ENCODE data around the gene PARVB.
"Not testable (repeated sequence)": the region's sequence is repeated elsewhere in the genome, so short reads cannot be mapped to it uniquely, and the experiment has no call there.

The PARVB gene

DNA sequence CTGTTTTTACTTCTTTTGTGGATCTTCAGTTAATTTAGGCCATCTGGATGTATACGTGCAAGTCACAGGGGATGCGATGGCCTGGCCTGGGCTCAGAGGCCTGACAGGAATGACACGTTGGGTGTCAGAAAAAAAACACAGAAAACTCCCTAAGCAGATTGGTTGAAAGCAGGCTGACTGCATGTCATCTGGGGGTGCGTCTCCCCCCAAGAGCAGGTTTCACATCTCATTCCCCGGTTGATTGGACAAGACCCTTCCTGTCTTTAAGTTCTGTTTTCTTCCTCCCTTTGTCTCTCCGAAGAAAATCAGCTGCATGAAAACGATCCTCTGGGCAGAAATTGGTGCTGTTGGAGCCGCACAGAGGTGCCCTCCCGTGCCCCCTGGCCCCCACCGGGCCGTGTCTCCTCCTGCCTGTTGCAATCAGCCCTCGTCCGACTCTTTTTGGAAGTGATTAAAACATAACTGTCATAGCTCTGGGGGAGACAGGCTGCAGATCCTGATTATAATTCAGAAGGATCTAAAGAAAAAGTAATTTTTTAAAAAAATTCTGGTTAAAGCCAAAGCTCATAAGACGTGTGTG lies 84.8 kb downstream of the PARVB start:
- Histone ChIP-seq H2AFZ (ENCODE audit: low read depth, low read length) (no peak overlapping the region), H3K9me3 (ENCODE audit: insufficient read depth, low read length) (no peaks in the 10 kb centered on the region), H3K4me1 (ENCODE audit: low read length) (no peaks in the 10 kb centered on the region), H4K20me1 (ENCODE audit: insufficient read depth, low read length) (peaks cover 4% of the 10 kb centered on the region; the same call in 1 of the 2 replicates), H3K36me3 (replicated peaks; ENCODE audit: low read depth, low read length) (peaks cover 19% of the 10 kb centered on the region), H3K27me3 (ENCODE audit: low read depth, low read length) (no peaks in the 10 kb centered on the region), H3K79me2 (ENCODE audit: low read length) (no peaks in the 10 kb centered on the region), H3K4me2 (ENCODE audit: low read length) (no peak overlapping the region), H3K27ac (ENCODE audit: low read length) (no peak overlapping the region), H3K9ac (ENCODE audit: low read length) (no peak overlapping the region), H3K4me3 (ENCODE audit: low read length) (no peak overlapping the region)
- no peak for TF ChIP-seq EZH2phosphoT487 (IDR thresholded peaks at IDR 0.05; ENCODE audit: low read depth)
- TF ChIP-seq, protein P1, sequence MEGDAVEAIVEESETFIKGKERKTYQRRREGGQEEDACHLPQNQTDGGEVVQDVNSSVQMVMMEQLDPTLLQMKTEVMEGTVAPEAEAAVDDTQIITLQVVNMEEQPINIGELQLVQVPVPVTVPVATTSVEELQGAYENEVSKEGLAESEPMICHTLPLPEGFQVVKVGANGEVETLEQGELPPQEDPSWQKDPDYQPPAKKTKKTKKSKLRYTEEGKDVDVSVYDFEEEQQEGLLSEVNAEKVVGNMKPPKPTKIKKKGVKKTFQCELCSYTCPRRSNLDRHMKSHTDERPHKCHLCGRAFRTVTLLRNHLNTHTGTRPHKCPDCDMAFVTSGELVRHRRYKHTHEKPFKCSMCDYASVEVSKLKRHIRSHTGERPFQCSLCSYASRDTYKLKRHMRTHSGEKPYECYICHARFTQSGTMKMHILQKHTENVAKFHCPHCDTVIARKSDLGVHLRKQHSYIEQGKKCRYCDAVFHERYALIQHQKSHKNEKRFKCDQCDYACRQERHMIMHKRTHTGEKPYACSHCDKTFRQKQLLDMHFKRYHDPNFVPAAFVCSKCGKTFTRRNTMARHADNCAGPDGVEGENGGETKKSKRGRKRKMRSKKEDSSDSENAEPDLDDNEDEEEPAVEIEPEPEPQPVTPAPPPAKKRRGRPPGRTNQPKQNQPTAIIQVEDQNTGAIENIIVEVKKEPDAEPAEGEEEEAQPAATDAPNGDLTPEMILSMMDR (IDR thresholded peaks at IDR 0.05; ENCODE audit: low read depth, low read length), result no peak

DNA sequence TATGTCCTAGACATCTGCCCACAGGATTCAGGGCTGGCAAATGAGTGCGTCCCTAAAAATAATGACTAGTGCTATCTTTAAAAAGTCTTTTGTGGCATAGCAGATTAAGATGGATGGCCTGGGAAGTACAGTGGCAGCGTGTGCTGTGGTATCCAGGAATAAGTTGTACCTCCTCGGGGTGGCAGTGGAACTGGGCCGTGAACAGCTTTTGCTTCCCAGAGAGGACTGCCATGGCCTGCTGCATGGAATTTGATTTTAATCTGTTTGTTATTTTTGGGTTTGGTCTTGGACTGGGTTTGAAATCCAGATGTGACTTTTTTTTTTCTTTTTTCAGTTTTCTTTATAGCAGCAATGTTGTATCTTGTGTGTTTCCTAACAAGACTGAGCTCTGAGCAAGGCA lies 85.3 kb downstream of the PARVB start:
- Histone ChIP-seq H3K4me1 (ENCODE audit: low read length) (no peaks in the 10 kb centered on the region), H3K27me3 (ENCODE audit: low read depth, low read length) (no peaks in the 10 kb centered on the region), H3K36me3 (replicated peaks; ENCODE audit: low read depth, low read length) (peaks cover 13% of the 10 kb centered on the region), H4K20me1 (ENCODE audit: insufficient read depth, low read length) (peaks cover 4% of the 10 kb centered on the region; the same call in 1 of the 2 replicates), H3K4me2 (ENCODE audit: low read length) (no peak overlapping the region), H3K27ac (ENCODE audit: low read length) (no peak overlapping the region), H3K9ac (ENCODE audit: low read length) (no peak overlapping the region), H3K79me2 (ENCODE audit: low read length) (no peaks in the 10 kb centered on the region), H2AFZ (ENCODE audit: low read depth, low read length) (no peak overlapping the region), H3K9me3 (ENCODE audit: insufficient read depth, low read length) (no peaks in the 10 kb centered on the region), H3K4me3 (ENCODE audit: low read length) (no peak overlapping the region)
- TF ChIP-seq, protein P1 (IDR thresholded peaks at IDR 0.05; ENCODE audit: low read depth, low read length), result no peak
- TF ChIP-seq EZH2phosphoT487 (IDR thresholded peaks at IDR 0.05; ENCODE audit: low read depth), result no peak

DNA sequence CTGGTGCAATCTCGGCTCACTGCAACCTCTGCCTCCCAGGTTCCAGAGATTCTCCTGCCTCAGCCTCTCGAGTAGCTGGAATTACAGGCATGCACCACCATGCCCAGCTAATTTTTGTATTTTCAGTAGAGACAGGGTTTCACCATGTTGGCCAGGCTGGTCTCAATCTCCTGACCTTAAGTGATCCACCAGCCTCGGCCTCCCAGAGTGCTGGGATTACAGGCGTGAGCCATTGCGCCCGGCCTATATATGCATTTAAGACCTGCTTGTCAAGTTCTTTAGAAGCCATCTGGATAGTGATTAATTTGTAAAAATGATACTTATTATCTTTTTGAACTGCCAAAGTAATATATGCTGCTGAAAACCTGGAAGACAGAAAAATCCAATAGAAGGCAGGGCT lies 86.6 kb downstream of the PARVB start:
- H3K27me3 ChIP-seq (ENCODE audit: low read depth, low read length); H3K4me3 ChIP-seq (ENCODE audit: low read length); H3K9me3 ChIP-seq (ENCODE audit: insufficient read depth, low read length); H3K4me2 ChIP-seq (ENCODE audit: low read length); H3K4me1 ChIP-seq (ENCODE audit: low read length); H4K20me1 ChIP-seq (ENCODE audit: insufficient read depth, low read length); H2AFZ ChIP-seq (ENCODE audit: low read depth, low read length); H3K27ac ChIP-seq (ENCODE audit: low read length); H3K36me3 ChIP-seq (replicated peaks; ENCODE audit: low read depth, low read length); H3K9ac ChIP-seq (ENCODE audit: low read length); H3K79me2 ChIP-seq (ENCODE audit: low read length): not testable (repeated sequence)

DNA sequence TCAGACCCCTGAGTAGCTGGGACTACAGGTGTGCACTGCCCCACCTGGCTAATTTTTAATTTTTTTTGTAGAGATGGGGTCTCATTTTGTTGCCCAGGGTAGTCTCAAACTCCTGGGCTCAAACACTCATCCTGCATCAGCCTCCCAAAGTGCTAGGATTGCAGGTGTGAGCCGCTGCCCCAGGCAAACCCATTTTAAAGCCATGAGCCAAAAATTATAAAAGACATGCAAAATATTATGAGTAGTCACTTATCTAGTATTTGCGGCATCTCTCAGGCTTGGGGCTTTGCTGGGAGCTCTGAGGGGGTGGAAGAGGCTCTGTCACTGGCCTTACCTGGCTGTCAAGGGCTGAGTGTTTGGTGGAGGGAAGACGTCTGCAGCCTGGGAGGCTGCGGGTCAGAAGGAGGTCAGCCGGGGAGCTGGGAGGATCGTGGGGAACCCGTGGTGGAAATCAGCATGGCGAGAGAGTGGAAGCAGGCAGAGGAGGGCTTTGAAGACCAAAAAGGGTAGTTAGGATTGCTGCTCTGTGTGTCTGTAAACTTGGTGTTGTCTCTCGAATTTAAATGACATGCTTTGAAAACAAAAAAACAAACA lies 87.6 kb downstream of the PARVB start:
- Histone ChIP-seq H3K4me2 (ENCODE audit: low read length) (no peak overlapping the region), H3K9ac (ENCODE audit: low read length) (no peak overlapping the region), H3K79me2 (ENCODE audit: low read length) (no peaks in the 10 kb centered on the region), H3K4me3 (ENCODE audit: low read length) (no peak overlapping the region), H2AFZ (ENCODE audit: low read depth, low read length) (no peak overlapping the region), H3K27ac (ENCODE audit: low read length) (no peak overlapping the region), H4K20me1 (ENCODE audit: insufficient read depth, low read length) (peaks cover 7% of the 10 kb centered on the region; the same call in 1 of the 2 replicates), H3K36me3 (replicated peaks; ENCODE audit: low read depth, low read length) (peaks cover 6% of the 10 kb centered on the region), H3K9me3 (ENCODE audit: insufficient read depth, low read length) (no peaks in the 10 kb centered on the region), H3K27me3 (ENCODE audit: low read depth, low read length) (no peaks in the 10 kb centered on the region), H3K4me1 (ENCODE audit: low read length) (no peaks in the 10 kb centered on the region)
- TF ChIP-seq, protein P1 (IDR thresholded peaks at IDR 0.05; ENCODE audit: low read depth, low read length), result no peak
- no peak for TF ChIP-seq EZH2phosphoT487 (IDR thresholded peaks at IDR 0.05; ENCODE audit: low read depth)
